A673 (cell line): ENCODE measurements around the gene EBPL. TPM values are rescaled to one million over a fixed set of nuclear protein-coding genes. Genes with fewer than 3 reads are reported as not detected.

Experiments
- BruUV-seq: library from RNA; stranded (reverse); fragments of 400-500 nt; replicated peaks from 2 replicates; lab custom pipeline; 2021; lab: Mats Ljungman, UMichigan
- CTCF ChIA-PET: fragments of 300-600 bp; sonication (Branson Sonifier 250); formaldehyde crosslinking; loops from one replicate; lab custom pipeline; 2022; ENCODE audit warnings: antibody characterized with exemption; lab: Charles Lee
- POLR2A ChIA-PET: fragments of 300-600 bp; sonication (Branson Sonifier 250); formaldehyde crosslinking; loops from one replicate; lab custom pipeline; 2022; ENCODE audit warnings: antibody characterized with exemption; ENCODE audit not compliant: low non-redundant PET; lab: Charles Lee
- DNase-seq: peaks from one replicate; pipeline ENCODE4 v3.0.0-alpha.2; 2015; ENCODE audit warnings: low spot score
- H3K27ac ChIP-seq: fragments of 200-600 bp; sonication (generic); 2 replicates; pipeline ENCODE4 v1.5.1; 2016; ENCODE audit warnings: mixed run types, low read depth, mild to moderate bottlenecking, mixed read lengths, antibody characterized with exemption, low read length; ENCODE audit not compliant: poor library complexity, severe bottlenecking
- H3K27me3 ChIP-seq: fragments of 200-600 bp; sonication (generic); replicated peaks from 2 replicates; pipeline ENCODE4 v1.6.1; 2017; ENCODE audit warnings: mixed run types, low read depth, mild to moderate bottlenecking, mixed read lengths, antibody characterized with exemption, low read length; ENCODE audit not compliant: insufficient read depth, poor library complexity
- H3K36me3 ChIP-seq: fragments of 200-600 bp; sonication (generic); 2 replicates; pipeline ENCODE4 v1.6.1; 2016; ENCODE audit warnings: mixed run types, mild to moderate bottlenecking, mixed read lengths, antibody characterized with exemption, low read length; ENCODE audit not compliant: insufficient read depth, poor library complexity, severe bottlenecking
- H3K4me1 ChIP-seq: fragments of 200-600 bp; sonication (generic); 2 replicates; pipeline ENCODE4 v1.6.1; 2017; ENCODE audit warnings: mixed run types, mild to moderate bottlenecking, mixed read lengths, antibody characterized with exemption, low read length; ENCODE audit not compliant: insufficient read depth, poor library complexity, severe bottlenecking
- H3K4me3 ChIP-seq: fragments of 200-600 bp; sonication (generic); 2 replicates; pipeline ENCODE4 v1.5.1; 2016; ENCODE audit warnings: low read depth, mixed run types, mild to moderate bottlenecking, mixed read lengths, low read length; ENCODE audit not compliant: poor library complexity, severe bottlenecking
- H3K9me3 ChIP-seq: fragments of 200-600 bp; sonication (generic); 2 replicates; pipeline ENCODE4 v1.6.1; 2016; ENCODE audit warnings: mixed run types, low read depth, mild to moderate bottlenecking, mixed read lengths, antibody characterized with exemption, low read length; ENCODE audit not compliant: poor library complexity, severe bottlenecking
- EZH2 ChIP-seq: fragments of 200-600 bp; sonication (generic); IDR thresholded peaks from 2 replicates; pipeline ENCODE4 v1.6.1; 2017; ENCODE audit warnings: borderline replicate concordance, low read depth, mild to moderate bottlenecking, mixed read lengths, antibody characterized with exemption, low read length; ENCODE audit not compliant: poor library complexity, severe bottlenecking
- intact Hi-C: fragments of 100-400 bp; cut with micrococcal nuclease; formaldehyde crosslinking; loops from one replicate; pipeline ENCODE4 v1.10.0; 2022; ENCODE audit not compliant: unreplicated experiment
- total RNA-seq: library from RNA; stranded (reverse); gene quantifications from 2 replicates; pipeline ENCODE4 v1.2.3, GENCODE V29; 2021
- TF ChIP-seq, protein P1 (sequence below): fragments of 300-800, 200-600 bp; sonication (generic); conservative IDR thresholded peaks from 2 replicates; pipeline ENCODE4 v1.5.1; 2017; ENCODE audit warnings: low read depth, mild to moderate bottlenecking, antibody characterized with exemption, low read length, moderate library complexity, mixed read lengths

Gene EBPL
- total RNA-seq, 1 experiment from 2014 or later: 66.5 TPM

DNA sequence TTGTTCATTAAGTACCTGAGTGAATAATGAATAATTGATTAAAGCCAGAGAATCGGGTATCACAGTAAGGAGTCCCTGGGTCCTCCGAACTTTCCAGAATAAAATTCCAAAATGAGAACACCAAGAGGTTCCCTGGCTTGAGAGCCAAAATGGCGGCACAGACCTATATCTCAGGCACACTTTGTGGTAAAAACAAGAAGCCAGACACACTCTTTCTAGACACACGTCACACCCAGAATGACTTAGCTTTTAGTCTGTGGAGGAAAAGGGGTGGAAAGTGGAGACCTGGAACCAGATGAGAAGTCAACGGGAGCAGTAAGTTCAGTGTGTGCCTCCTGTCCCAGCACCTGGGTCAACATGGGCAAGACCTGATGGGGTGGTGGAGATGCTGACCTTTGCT, 54.6 kb downstream of the EBPL start:
- BruUV-seq: no TSS peak
- TF ChIP-seq, protein P1, sequence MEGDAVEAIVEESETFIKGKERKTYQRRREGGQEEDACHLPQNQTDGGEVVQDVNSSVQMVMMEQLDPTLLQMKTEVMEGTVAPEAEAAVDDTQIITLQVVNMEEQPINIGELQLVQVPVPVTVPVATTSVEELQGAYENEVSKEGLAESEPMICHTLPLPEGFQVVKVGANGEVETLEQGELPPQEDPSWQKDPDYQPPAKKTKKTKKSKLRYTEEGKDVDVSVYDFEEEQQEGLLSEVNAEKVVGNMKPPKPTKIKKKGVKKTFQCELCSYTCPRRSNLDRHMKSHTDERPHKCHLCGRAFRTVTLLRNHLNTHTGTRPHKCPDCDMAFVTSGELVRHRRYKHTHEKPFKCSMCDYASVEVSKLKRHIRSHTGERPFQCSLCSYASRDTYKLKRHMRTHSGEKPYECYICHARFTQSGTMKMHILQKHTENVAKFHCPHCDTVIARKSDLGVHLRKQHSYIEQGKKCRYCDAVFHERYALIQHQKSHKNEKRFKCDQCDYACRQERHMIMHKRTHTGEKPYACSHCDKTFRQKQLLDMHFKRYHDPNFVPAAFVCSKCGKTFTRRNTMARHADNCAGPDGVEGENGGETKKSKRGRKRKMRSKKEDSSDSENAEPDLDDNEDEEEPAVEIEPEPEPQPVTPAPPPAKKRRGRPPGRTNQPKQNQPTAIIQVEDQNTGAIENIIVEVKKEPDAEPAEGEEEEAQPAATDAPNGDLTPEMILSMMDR: no peak
- TF ChIP-seq EZH2: no peak
- Histone ChIP-seq H3K4me1 (no peaks in the 10 kb centered on the region), H3K27me3 (no peaks in the 10 kb centered on the region), H3K9me3 (no peaks in the 10 kb centered on the region), H3K36me3 (no peaks in the 10 kb centered on the region), H3K27ac (no peak overlapping the region), H3K4me3 (no peak overlapping the region)
- CTCF ChIA-PET: no interaction called here
- POLR2A ChIA-PET: no interaction called here
- DNase-seq: no peak
- intact Hi-C loops: no loop called here

GRCh38 chr13:49635599-49636433, 55.5 kb downstream of the EBPL start:
- no TSS peak for BruUV-seq
- Histone ChIP-seq H3K4me3 (no peak overlapping the region), H3K27me3 (no peaks in the 10 kb centered on the region), H3K36me3 (no peaks in the 10 kb centered on the region), H3K4me1 (no peaks in the 10 kb centered on the region), H3K27ac (no peak overlapping the region), H3K9me3 (no peaks in the 10 kb centered on the region)
- CTCF ChIA-PET: no interaction called here
- no peak for DNase-seq
- POLR2A ChIA-PET: no interaction called here
- TF ChIP-seq, protein P1: no peak
- no peak for TF ChIP-seq EZH2
- intact Hi-C loops: no loop called here

DNA sequence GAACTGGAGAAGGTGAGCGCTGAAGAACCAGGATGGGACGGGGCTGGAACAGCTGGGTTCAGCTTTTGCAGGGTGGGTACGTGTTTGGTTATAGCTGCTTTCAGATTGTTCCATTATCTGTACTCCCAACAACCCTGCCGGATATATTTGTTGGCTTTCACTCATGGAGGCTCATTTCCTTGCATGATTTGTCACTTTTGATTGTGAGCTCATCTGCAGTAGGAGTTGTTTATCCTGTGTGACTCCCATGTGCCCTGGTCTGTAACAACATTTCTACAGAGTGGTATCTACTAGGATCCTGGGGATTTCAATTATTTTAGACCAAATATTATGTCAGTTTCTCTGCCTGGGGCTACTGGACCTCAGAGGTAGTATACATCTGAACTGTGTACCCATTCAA, 57.6 kb downstream of the EBPL start:
- TF ChIP-seq, protein P1: no peak
- TF ChIP-seq EZH2: no peak
- Histone ChIP-seq H3K27me3 (no peaks in the 10 kb centered on the region), H3K27ac (no peak overlapping the region), H3K9me3 (no peaks in the 10 kb centered on the region), H3K4me3 (no peak overlapping the region), H3K36me3 (no peaks in the 10 kb centered on the region), H3K4me1 (no peaks in the 10 kb centered on the region)
- ChIA-PET CTCF (no interaction called here), POLR2A (no interaction called here)
- intact Hi-C loops: no loop called here
- DNase-seq: no peak
- no TSS peak for BruUV-seq
